ENCODE data around the gene LCTL.

GRCh38 chr15:66515901-66516322 lies 49.9 kb downstream of the LCTL start:
- no peak for TF ChIP-seq POLR2A (IDR thresholded peaks at IDR 0.05)
- no peak for TF ChIP-seq CTCF (IDR thresholded peaks at IDR 0.05)
